CD4-positive, alpha-beta T cell treated with Interferon gamma for 1 hour (primary cell): ENCODE results near the gene TP63.
"Not testable (repeated sequence)": the region's sequence is repeated elsewhere in the genome, so short reads cannot be mapped to it uniquely, and the experiment has no call there.

Experiments
- DNase-seq: peaks from one replicate; pipeline ENCODE4 v3.0.0-alpha.2; 2020

Gene TP63

GRCh38 chr3:189734061-189734460 lies 102.9 kb downstream of the TP63 start:
- DNase-seq, result no peak

GRCh38 chr3:189735913-189736312 lies 104.7 kb downstream of the TP63 start:
- no peak for DNase-seq

GRCh38 chr3:189737071-189737470 lies 105.9 kb downstream of the TP63 start:
- DNase-seq, result no peak

GRCh38 chr3:189737619-189738018 lies 106.4 kb downstream of the TP63 start:
- DNase-seq, result no peak

GRCh38 chr3:189739378-189739777 lies 108.2 kb downstream of the TP63 start:
- no peak for DNase-seq

GRCh38 chr3:189740156-189740555 lies 109.0 kb downstream of the TP63 start:
- DNase-seq, result no peak

- no peak for DNase-seq
These were observed 113.0 kb downstream of the TP63 start for GRCh38 chr3:189744235-189744634.

- DNase-seq, result no peak
These were observed 114.4 kb downstream of the TP63 start for GRCh38 chr3:189745622-189746021.

GRCh38 chr3:189748046-189748445 lies 116.9 kb downstream of the TP63 start:
- DNase-seq, result no peak

- not testable (repeated sequence) for DNase-seq
These were observed 119.8 kb downstream of the TP63 start for GRCh38 chr3:189750972-189751371.

GRCh38 chr3:189754356-189754755 lies 123.2 kb downstream of the TP63 start:
- no peak for DNase-seq

GRCh38 chr3:189756582-189757078 lies 125.4 kb downstream of the TP63 start:
- DNase-seq, result no peak

GRCh38 chr3:189758186-189758585 lies 127.0 kb downstream of the TP63 start:
- no peak for DNase-seq

GRCh38 chr3:189766416-189766815 lies 135.2 kb downstream of the TP63 start:
- DNase-seq, result no peak

GRCh38 chr3:189771842-189772450 lies 140.8 kb downstream of the TP63 start:
- DNase-seq, result no peak

GRCh38 chr3:189772584-189772983 lies 141.4 kb downstream of the TP63 start:
- DNase-seq, result no peak

GRCh38 chr3:189773056-189773455 lies 141.9 kb downstream of the TP63 start:
- DNase-seq, result no peak

GRCh38 chr3:189776149-189776824 lies 145.1 kb downstream of the TP63 start:
- DNase-seq, result no peak

- no peak for DNase-seq
These were observed 147.3 kb downstream of the TP63 start for GRCh38 chr3:189778340-189778950.

- DNase-seq, result no peak
These were observed 148.0 kb downstream of the TP63 start for GRCh38 chr3:189779166-189779565.

- DNase-seq, result no peak
These were observed 149.5 kb downstream of the TP63 start for GRCh38 chr3:189780546-189781270.

- no peak for DNase-seq
These were observed 150.2 kb downstream of the TP63 start for GRCh38 chr3:189781415-189781814.

GRCh38 chr3:189786479-189787064 lies 155.4 kb downstream of the TP63 start:
- DNase-seq, result no peak
